H1 (cell line): Measurements from ENCODE around the gene NFAT5. TPM values are rescaled to one million over a fixed set of nuclear protein-coding genes. Genes with fewer than 3 reads are reported as not detected.

Experiments
- BCL11A ChIP-seq, 2 experiments: IDR thresholded peaks; one replicate each; pipeline ENCODE4 v1.6.1; 2011; ENCODE audit warnings: low read depth in 2 of 2, low read length in 2 of 2, mild to moderate bottlenecking in 2 of 2
- CHD2 ChIP-seq: IDR thresholded peaks from 2 replicates; pipeline ENCODE4 v1.6.1; 2012; ENCODE audit warnings: low read length, improper control_type of control experiment
- CHD7 ChIP-seq: fragments of 300-600 bp; sonication (generic); IDR thresholded peaks from 2 replicates; pipeline ENCODE4 v1.7.1; 2012; ENCODE audit warnings: low read length, moderate library complexity, mild to moderate bottlenecking, inconsistent platforms; ENCODE audit not compliant: insufficient replicate concordance
- CREB1 ChIP-seq: IDR thresholded peaks from 2 replicates; pipeline ENCODE4 v1.6.1; 2012; ENCODE audit warnings: inconsistent platforms
- CTBP2 ChIP-seq: IDR thresholded peaks from 2 replicates; pipeline ENCODE4 v1.7.0; 2011; ENCODE audit warnings: borderline replicate concordance, mild to moderate bottlenecking, moderate library complexity, mixed read lengths, low read length; ENCODE audit not compliant: insufficient read depth, insufficient read length
- FOSL1 ChIP-seq: IDR thresholded peaks from 2 replicates; pipeline ENCODE4 v1.6.1; 2011; ENCODE audit warnings: mild to moderate bottlenecking, low read depth, low read length, moderate library complexity; ENCODE audit not compliant: insufficient read depth
- NRF1 ChIP-seq: IDR thresholded peaks from 2 replicates; pipeline ENCODE4 v1.6.1; 2011; ENCODE audit warnings: mild to moderate bottlenecking, low read depth, low read length, improper control_type of control experiment
- RAD21 ChIP-seq, 2 experiments: IDR thresholded peaks in 1 of 2; conservative IDR thresholded peaks in 1 of 2; 2 replicates each; pipeline ENCODE4 v1.6.1; 2011; ENCODE audit warnings: low read depth in 2 of 2, low read length in 2 of 2, improper control_type of control experiment in 1 of 2, inconsistent platforms in 1 of 2, mild to moderate bottlenecking in 1 of 2, moderate library complexity in 1 of 2
- SAP30 ChIP-seq: fragments of 300-600 bp; sonication (generic); IDR thresholded peaks from 2 replicates; pipeline ENCODE4 v1.7.1; 2012; ENCODE audit warnings: low read length, moderate library complexity, mild to moderate bottlenecking, inconsistent platforms; ENCODE audit not compliant: insufficient read depth, insufficient replicate concordance
- TAF1 ChIP-seq: IDR thresholded peaks from 2 replicates; pipeline ENCODE4 v1.6.1; 2011; ENCODE audit warnings: mild to moderate bottlenecking, low read depth, low read length
- polyA plus RNA-seq, 7 experiments: library from polyadenylated mRNA; depleted of rRNA in 3 of 7; stranded (reverse) in 5 of 7; unstranded in 2 of 7; fragments of >200 nt in 5 of 7; fragments of 200-250 nt in 2 of 7; gene quantifications; 1 replicate in 5 of 7; 2 replicates in 1 of 7; 4 replicates in 1 of 7; pipeline versions ENCODE4 v1.2.1 to v1.2.3, GENCODE V29; 2011 to 2013; ENCODE audit warnings: missing spikeins in 2 of 7, mixed read lengths in 2 of 7
- total RNA-seq: library from RNA; stranded (reverse); fragmentation: NEBNext Ultra II Directional; extraction: Animal tissue kit (Norgen Biotek cat#: 25700); gene quantifications from 2 replicates; pipeline ENCODE4 v1.2.1, GENCODE V29; 2021

The NFAT5 gene
- total and polyA plus RNA-seq, 2 of the 8 experiments (the other 6 are each of a cell fraction or from before 2014, with no cell fraction given), result 8.9 to 29.0 TPM

- TF ChIP-seq CHD7 (no peak), CTBP2 (no peak), BCL11A (IDR thresholded peaks at IDR 0.05; ENCODE audit: low read depth in 2 of 2, low read length in 2 of 2) (no peak), SAP30 (no peak), FOSL1 (no peak), TAF1 (no peak), CREB1 (no peak), NRF1 (no peak), CHD2 (no peak), RAD21 (IDR thresholded peaks at IDR 0.05 in 1 of 2, conservative IDR thresholded peaks at IDR 0.05 in 1 of 2; ENCODE audit: low read depth in 2 of 2, low read length in 2 of 2) (no peak)
These were observed 31.0 kb downstream of the NFAT5 start (continued) for GRCh38 chr16:69596801-69597200.
